Left kidney (tissue), 8 donors: ENCODE results near the gene LGALS12. TPM values are rescaled to one million over a fixed set of nuclear protein-coding genes. Genes with fewer than 3 reads are reported as not detected.
A peak's percentile ranks its signal among the peaks of the same experiment; 100 is the strongest.

Experiments
- DNase-seq: peaks from one replicate; pipeline ENCODE4 v3.0.0-alpha.2; 2013
- long read RNA-seq, 8 donors: transcript quantifications; one replicate each; lab custom pipeline, GENCODE V29; 2026
- polyA plus RNA-seq: library from polyadenylated mRNA; unstranded; fragments of 120-200 nt; gene quantifications from one replicate; pipeline ENCODE4 v1.2.1, GENCODE V29; 2013; ENCODE audit not compliant: insufficient read length

LGALS12 gene
- not detected for polyA plus RNA-seq
- long read RNA-seq, donor 1 = 0 reads
- long read RNA-seq, donor 2 = 0 reads
- long read RNA-seq, donor 3 = 0 reads
- long read RNA-seq, donor 4 = 0 reads
- long read RNA-seq, donor 5 = 0 reads
- long read RNA-seq, donor 6 = 0 reads
- long read RNA-seq, donor 7 = 0 reads
- long read RNA-seq, donor 8 = 0 reads

- DNase-seq = no peak
Measured at GRCh38 chr11:63505857-63506528, at the start of gene LGALS12. LGALS12 (plus strand) TSS chr11:63506084; CDS start chr11:63506459, 375 bp downstream.

GRCh38 chr11:63459586-63459985 lies 46.3 kb upstream of the LGALS12 start:
- no peak for DNase-seq

GRCh38 chr11:63462137-63462536 lies 43.7 kb upstream of the LGALS12 start:
- DNase-seq = no peak

- DNase-seq = no peak
Measured at GRCh38 chr11:63470311-63470710, 35.6 kb upstream of the LGALS12 start.

GRCh38 chr11:63472372-63472771 lies 33.5 kb upstream of the LGALS12 start:
- DNase-seq = no peak

- no peak for DNase-seq
Measured at GRCh38 chr11:63476618-63477017, 29.3 kb upstream of the LGALS12 start.

GRCh38 chr11:63478896-63479295 lies 27.0 kb upstream of the LGALS12 start:
- peak; percentile 72 for DNase-seq

GRCh38 chr11:63480039-63480438 lies 25.8 kb upstream of the LGALS12 start:
- DNase-seq = no peak

- DNase-seq = no peak
Measured at GRCh38 chr11:63485777-63486176, 20.1 kb upstream of the LGALS12 start.

- no peak for DNase-seq
Measured at GRCh38 chr11:63488789-63489188, 17.1 kb upstream of the LGALS12 start.

- DNase-seq = no peak
Measured at GRCh38 chr11:63489879-63490278, 16.0 kb upstream of the LGALS12 start.

- no peak for DNase-seq
Measured at GRCh38 chr11:63490551-63491239, 15.2 kb upstream of the LGALS12 start, which contains the start of gene PLAAT5. PLAAT5 (minus strand) TSS chr11:63491167; CDS start chr11:63491034, 133 bp downstream.

- DNase-seq = no peak
Measured at GRCh38 chr11:63491240-63491587, 14.7 kb upstream of the LGALS12 start.

- no peak for DNase-seq
Measured at GRCh38 chr11:63491636-63492372, 14.1 kb upstream of the LGALS12 start.

- no peak for DNase-seq
Measured at GRCh38 chr11:63492441-63492840, 13.4 kb upstream of the LGALS12 start.

GRCh38 chr11:63493127-63493526 lies 12.8 kb upstream of the LGALS12 start:
- DNase-seq = no peak

GRCh38 chr11:63494975-63495374 lies 10.9 kb upstream of the LGALS12 start:
- no peak for DNase-seq

- no peak for DNase-seq
Measured at GRCh38 chr11:63499874-63500273, 6.0 kb upstream of the LGALS12 start.

GRCh38 chr11:63501236-63501635 lies 4.6 kb upstream of the LGALS12 start:
- no peak for DNase-seq

GRCh38 chr11:63502252-63502820 lies 3.5 kb upstream of the LGALS12 start:
- DNase-seq = no peak

GRCh38 chr11:63503492-63503891 lies 2.4 kb upstream of the LGALS12 start:
- DNase-seq = no peak

GRCh38 chr11:63504054-63504453 lies 1.8 kb upstream of the LGALS12 start:
- DNase-seq = no peak
